GM12873 (cell line): Measurements from ENCODE around the gene TM4SF4.

Experiments
- CTCF ChIP-seq: IDR thresholded peaks from 2 replicates; pipeline ENCODE4 v1.5.1; 2012; ENCODE audit warnings: low read depth, mild to moderate bottlenecking, moderate library complexity, low read length, control low read depth; ENCODE audit not compliant: insufficient read depth; ENCODE audit errors: missing control alignments

Gene TM4SF4

GRCh38 chr3:149502438-149502837, 27.9 kb downstream of the TM4SF4 start:
- TF ChIP-seq CTCF: no peak

- no peak for TF ChIP-seq CTCF
Observed at GRCh38 chr3:149506540-149506939, 32.0 kb downstream of the TM4SF4 start.

GRCh38 chr3:149506965-149507364, 32.5 kb downstream of the TM4SF4 start:
- no peak for TF ChIP-seq CTCF

GRCh38 chr3:149507491-149508324, 33.2 kb downstream of the TM4SF4 start:
- no peak for TF ChIP-seq CTCF

GRCh38 chr3:149509526-149509925, 35.0 kb downstream of the TM4SF4 start:
- no peak for TF ChIP-seq CTCF

- TF ChIP-seq CTCF: no peak
Observed at GRCh38 chr3:149510480-149510879, 36.0 kb downstream of the TM4SF4 start.

- TF ChIP-seq CTCF: no peak
Observed at GRCh38 chr3:149511040-149511626, 36.6 kb downstream of the TM4SF4 start.
